Measurements from ENCODE around the gene MYO18A.
"Not testable (repeated sequence)": the region's sequence is repeated elsewhere in the genome, so short reads cannot be mapped to it uniquely, and the experiment has no call there.

The MYO18A gene

GRCh38 chr17:29169806-29170591 is 10.2 kb downstream of the MYO18A start:
- TF ChIP-seq CTCF (IDR thresholded peaks at IDR 0.05), result no peak
- peaks cover 85% of the 10 kb centered on the region for H3K79me2 ChIP-seq
- H3K4me3 ChIP-seq (ENCODE audit: low read depth, low read length), result no peak overlapping the region
- H3K4me1 ChIP-seq, result peaks cover 10% of the 10 kb centered on the region
- no peak overlapping the region for H2AFZ ChIP-seq
- H3K27me3 ChIP-seq (ENCODE audit: control insufficient read depth, insufficient read depth, low read length), result no peaks in the 10 kb centered on the region
- no peak overlapping the region for H3K4me2 ChIP-seq (ENCODE audit: low read length)
- H3K9me3 ChIP-seq (ENCODE audit: control insufficient read depth, low read length), result no peaks in the 10 kb centered on the region
- H3K27ac ChIP-seq, result no peak overlapping the region
- H3K36me3 ChIP-seq (ENCODE audit: control insufficient read depth, insufficient read depth, low read length), result no peaks in the 10 kb centered on the region
- H3K9ac ChIP-seq, result no peak overlapping the region

GRCh38 chr17:29168759-29169126 is 11.5 kb downstream of the MYO18A start:
- H3K4me3 ChIP-seq (ENCODE audit: low read depth, low read length); H3K27me3 ChIP-seq (ENCODE audit: control insufficient read depth, insufficient read depth, low read length); H3K36me3 ChIP-seq (ENCODE audit: control insufficient read depth, insufficient read depth, low read length); H2AFZ ChIP-seq; H3K27ac ChIP-seq; H3K9me3 ChIP-seq (ENCODE audit: control insufficient read depth, low read length); H3K9ac ChIP-seq; H3K4me2 ChIP-seq (ENCODE audit: low read length); H3K4me1 ChIP-seq: not testable (repeated sequence)
- H3K79me2 ChIP-seq, result peaks cover 87% of the 10 kb centered on the region

- Histone ChIP-seq H3K27me3 (ENCODE audit: control insufficient read depth, insufficient read depth, low read length) (no peaks in the 10 kb centered on the region), H3K79me2 (peaks cover 87% of the 10 kb centered on the region), H3K4me3 (ENCODE audit: low read depth, low read length) (no peak overlapping the region), H2AFZ (no peak overlapping the region), H3K27ac (no peak overlapping the region), H3K36me3 (ENCODE audit: control insufficient read depth, insufficient read depth, low read length) (no peaks in the 10 kb centered on the region), H3K9me3 (ENCODE audit: control insufficient read depth, low read length) (no peaks in the 10 kb centered on the region), H3K4me2 (ENCODE audit: low read length) (no peak overlapping the region), H3K4me1 (peaks cover 10% of the 10 kb centered on the region), H3K9ac (no peak overlapping the region)
- no peak for TF ChIP-seq CTCF (IDR thresholded peaks at IDR 0.05)
These were observed 12.0 kb downstream of the MYO18A start for GRCh38 chr17:29168079-29168758.

- H3K4me2 ChIP-seq (ENCODE audit: low read length), result no peak overlapping the region
- no peak overlapping the region for H2AFZ ChIP-seq
- H3K27me3 ChIP-seq (ENCODE audit: control insufficient read depth, insufficient read depth, low read length), result no peaks in the 10 kb centered on the region
- H3K36me3 ChIP-seq (ENCODE audit: control insufficient read depth, insufficient read depth, low read length), result no peaks in the 10 kb centered on the region
- TF ChIP-seq CTCF (IDR thresholded peaks at IDR 0.05), result no peak
- H3K4me1 ChIP-seq, result peaks cover 7% of the 10 kb centered on the region
- H3K9ac ChIP-seq, result no peak overlapping the region
- no peak overlapping the region for H3K27ac ChIP-seq
- H3K79me2 ChIP-seq, result peaks cover 86% of the 10 kb centered on the region
- no peak overlapping the region for H3K4me3 ChIP-seq (ENCODE audit: low read depth, low read length)
- no peaks in the 10 kb centered on the region for H3K9me3 ChIP-seq (ENCODE audit: control insufficient read depth, low read length)
These were observed 12.7 kb downstream of the MYO18A start for GRCh38 chr17:29167393-29168078.

GRCh38 chr17:29166507-29166887 is 13.7 kb downstream of the MYO18A start:
- no peak overlapping the region for H3K4me3 ChIP-seq (ENCODE audit: low read depth, low read length)
- peaks cover 6% of the 10 kb centered on the region for H3K4me1 ChIP-seq
- TF ChIP-seq CTCF (IDR thresholded peaks at IDR 0.05), result no peak

More at GRCh38 chr17:29166507-29166887, 13.7 kb downstream of the MYO18A start:
- no peak overlapping the region for H2AFZ ChIP-seq
- H3K79me2 ChIP-seq, result peaks cover 86% of the 10 kb centered on the region
- no peaks in the 10 kb centered on the region for H3K27me3 ChIP-seq (ENCODE audit: control insufficient read depth, insufficient read depth, low read length)
- no peaks in the 10 kb centered on the region for H3K9me3 ChIP-seq (ENCODE audit: control insufficient read depth, low read length)
- H3K9ac ChIP-seq, result no peak overlapping the region
- no peak overlapping the region for H3K4me2 ChIP-seq (ENCODE audit: low read length)
- H3K27ac ChIP-seq, result no peak overlapping the region
- no peaks in the 10 kb centered on the region for H3K36me3 ChIP-seq (ENCODE audit: control insufficient read depth, insufficient read depth, low read length)

Data from parathyroid adenoma (tissue), 2 donors.